ENCODE data around the gene UGGT2. TPM values are rescaled to one million over a fixed set of nuclear protein-coding genes. Genes with fewer than 3 reads are reported as not detected.
"Not testable (repeated sequence)": the region's sequence is repeated elsewhere in the genome, so short reads cannot be mapped to it uniquely, and the experiment has no call there.

The UGGT2 gene
- total RNA-seq, 1 experiment from 2014 or later = 14.5 TPM

DNA sequence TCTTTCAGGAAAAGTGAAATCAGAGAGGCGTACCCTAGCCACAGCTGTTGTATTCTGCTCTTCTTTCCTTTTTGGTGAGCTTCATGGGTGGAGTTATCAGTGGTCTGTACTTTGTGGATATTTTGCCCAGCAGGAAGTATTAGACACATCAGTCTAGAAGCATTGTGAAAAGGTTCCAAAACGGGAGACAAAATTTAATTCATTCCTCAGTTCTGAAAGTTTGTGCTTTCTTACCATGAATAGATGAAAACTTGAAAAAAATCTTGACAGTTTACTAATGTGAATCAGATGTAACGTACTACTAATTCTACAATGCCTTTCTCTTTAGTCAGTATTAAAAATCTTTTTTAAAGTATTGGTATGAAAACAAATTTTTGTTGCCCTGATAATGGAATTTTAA is 259.4 kb downstream of the UGGT2 start:
- H3K36me3 ChIP-seq (replicated peaks; ENCODE audit: control insufficient read depth, insufficient read depth, low read length) = no peaks in the 10 kb centered on the region
- H3K27me3 ChIP-seq (ENCODE audit: control insufficient read depth, insufficient read depth, low read length) = no peaks in the 10 kb centered on the region
- H3K4me3 ChIP-seq (ENCODE audit: insufficient read depth, low read depth, low read length) = no peak overlapping the region
- no peak for DNase-seq

GRCh38 chr13:95793018-95793555 is 260.1 kb downstream of the UGGT2 start:
- no peak for DNase-seq
- Histone ChIP-seq H3K27me3 (ENCODE audit: control insufficient read depth, insufficient read depth, low read length) (no peaks in the 10 kb centered on the region), H3K36me3 (replicated peaks; ENCODE audit: control insufficient read depth, insufficient read depth, low read length) (no peaks in the 10 kb centered on the region), H3K4me3 (ENCODE audit: insufficient read depth, low read depth, low read length) (no peak overlapping the region)

DNA sequence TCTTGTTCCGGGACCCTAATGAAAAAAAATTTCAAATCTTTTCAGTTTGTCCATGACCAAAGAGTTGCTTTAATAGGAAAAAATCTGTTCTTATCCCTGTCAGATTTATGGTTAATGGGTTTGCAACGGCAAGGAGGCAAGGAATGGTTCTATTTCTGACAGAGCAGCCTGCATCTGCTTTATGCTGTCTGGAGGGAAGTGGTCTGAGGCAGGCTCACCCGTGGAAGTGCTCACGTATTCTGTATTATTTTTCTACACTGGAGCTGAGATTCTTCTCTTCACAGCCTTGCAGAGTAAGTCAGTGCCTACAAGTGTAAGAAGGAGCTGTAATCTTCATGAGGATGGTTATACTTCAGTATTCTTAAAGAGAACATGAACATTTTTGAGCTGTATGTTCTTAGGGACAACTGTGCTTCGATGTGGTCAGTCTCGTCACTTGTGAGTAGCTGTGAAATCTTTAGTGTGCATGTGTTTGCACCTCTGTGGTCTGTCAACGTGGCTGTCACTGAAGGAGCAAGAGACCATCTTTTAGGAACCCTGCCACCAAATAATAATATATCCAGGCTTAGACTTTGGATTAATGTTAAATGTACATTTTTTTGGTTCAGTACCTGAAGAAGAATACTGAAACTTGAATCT is 262.0 kb downstream of the UGGT2 start:
- DNase-seq = no peak
- Histone ChIP-seq H3K27me3 (ENCODE audit: control insufficient read depth, insufficient read depth, low read length) (no peaks in the 10 kb centered on the region), H3K36me3 (replicated peaks; ENCODE audit: control insufficient read depth, insufficient read depth, low read length) (no peaks in the 10 kb centered on the region), H3K4me3 (ENCODE audit: insufficient read depth, low read depth, low read length) (no peak overlapping the region)

- H3K36me3 ChIP-seq (replicated peaks; ENCODE audit: control insufficient read depth, insufficient read depth, low read length); H3K4me3 ChIP-seq (ENCODE audit: insufficient read depth, low read depth, low read length): not testable (repeated sequence)
Measured at GRCh38 chr13:95789315-95789714, 263.9 kb downstream of the UGGT2 start.

DNA sequence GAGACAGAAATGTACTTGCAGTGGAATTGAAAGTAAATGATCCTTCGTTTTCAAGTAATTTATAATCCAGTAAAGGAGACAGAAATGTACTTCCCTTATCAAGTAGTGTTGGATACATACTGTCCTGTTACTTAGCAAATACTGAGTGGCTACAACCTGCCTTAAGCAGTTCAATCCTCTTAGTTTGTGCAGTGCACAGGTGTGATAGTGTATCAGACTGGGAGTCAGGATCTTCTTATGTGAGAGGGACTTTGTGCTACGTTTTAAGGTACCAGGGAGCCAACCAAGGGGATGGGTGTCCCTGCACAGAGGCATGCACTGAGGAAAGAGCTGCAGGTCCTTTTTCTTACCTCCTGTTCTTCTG is 265.1 kb downstream of the UGGT2 start:
- Histone ChIP-seq H3K4me3 (ENCODE audit: insufficient read depth, low read depth, low read length) (no peak overlapping the region), H3K27me3 (ENCODE audit: control insufficient read depth, insufficient read depth, low read length) (no peaks in the 10 kb centered on the region), H3K36me3 (replicated peaks; ENCODE audit: control insufficient read depth, insufficient read depth, low read length) (no peaks in the 10 kb centered on the region)
- no peak for DNase-seq

More at GRCh38 chr13:95789315-95789714, 263.9 kb downstream of the UGGT2 start:
- H3K27me3 ChIP-seq (ENCODE audit: control insufficient read depth, insufficient read depth, low read length); DNase-seq: not testable (repeated sequence)

DNA sequence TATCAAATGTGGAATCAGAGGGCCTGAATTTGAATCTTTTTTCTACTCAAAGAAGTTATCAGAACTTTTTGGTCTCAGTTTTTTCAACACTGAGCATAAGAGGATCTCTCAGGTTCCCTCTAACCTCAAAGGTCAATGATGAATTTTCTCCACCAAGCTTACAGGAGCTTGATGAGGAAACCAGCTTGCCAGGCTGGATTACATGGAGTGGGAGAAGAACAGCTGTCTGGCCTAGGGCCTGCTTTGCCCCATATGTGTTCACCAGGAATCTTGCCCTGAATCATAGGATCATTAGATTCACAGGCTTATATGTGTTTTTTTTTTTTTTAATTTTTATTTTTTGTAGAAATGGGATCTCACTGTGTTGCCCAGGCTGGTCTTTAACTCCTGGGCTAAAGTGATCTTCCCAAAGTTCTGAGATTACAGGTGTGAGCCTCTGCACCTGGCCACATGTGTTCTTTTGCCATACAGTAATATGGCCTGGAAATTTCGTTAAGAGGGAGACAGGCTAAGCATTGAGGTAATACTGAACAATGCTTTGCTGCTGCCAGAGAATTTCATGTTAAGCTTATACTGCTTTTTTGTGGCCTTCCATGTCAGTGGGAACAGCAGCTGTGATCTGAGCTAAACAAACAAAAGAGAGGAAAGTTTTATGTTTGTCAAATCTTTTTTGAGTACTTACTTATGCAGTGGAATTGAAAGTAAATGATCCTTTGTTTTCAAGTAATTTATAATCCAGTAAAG is 265.7 kb downstream of the UGGT2 start:
- DNase-seq = no peak
- Histone ChIP-seq H3K27me3 (ENCODE audit: control insufficient read depth, insufficient read depth, low read length) (no peaks in the 10 kb centered on the region), H3K36me3 (replicated peaks; ENCODE audit: control insufficient read depth, insufficient read depth, low read length) (no peaks in the 10 kb centered on the region), H3K4me3 (ENCODE audit: insufficient read depth, low read depth, low read length) (no peak overlapping the region)

DNA sequence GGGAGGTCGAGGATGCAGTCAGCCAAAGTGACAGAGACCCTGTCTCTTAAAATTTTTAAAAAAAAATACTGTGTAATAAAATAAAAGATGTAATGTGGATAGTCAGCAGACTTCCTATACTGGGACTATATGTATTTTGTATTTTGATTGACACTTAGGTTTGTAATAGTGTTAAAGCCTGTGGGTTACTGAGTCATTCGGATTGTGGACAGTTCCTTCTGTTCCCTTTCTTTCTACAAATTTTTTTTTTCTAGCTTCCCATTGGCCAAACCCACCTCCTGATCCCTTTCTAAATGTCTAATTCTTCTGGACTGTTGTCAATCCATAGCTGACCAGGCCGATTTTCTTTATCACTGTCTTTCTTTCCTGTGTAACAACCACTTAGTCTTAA is 268.3 kb downstream of the UGGT2 start:
- no peaks in the 10 kb centered on the region for H3K27me3 ChIP-seq (ENCODE audit: control insufficient read depth, insufficient read depth, low read length)
- no peaks in the 10 kb centered on the region for H3K36me3 ChIP-seq (replicated peaks; ENCODE audit: control insufficient read depth, insufficient read depth, low read length)
- no peak for DNase-seq
- H3K4me3 ChIP-seq (ENCODE audit: insufficient read depth, low read depth, low read length) = no peak overlapping the region

GRCh38 chr13:95784161-95784899 is 268.9 kb downstream of the UGGT2 start:
- H3K27me3 ChIP-seq (ENCODE audit: control insufficient read depth, insufficient read depth, low read length) = no peaks in the 10 kb centered on the region
- DNase-seq = no peak
- no peaks in the 10 kb centered on the region for H3K36me3 ChIP-seq (replicated peaks; ENCODE audit: control insufficient read depth, insufficient read depth, low read length)
- no peak overlapping the region for H3K4me3 ChIP-seq (ENCODE audit: insufficient read depth, low read depth, low read length)

DNA sequence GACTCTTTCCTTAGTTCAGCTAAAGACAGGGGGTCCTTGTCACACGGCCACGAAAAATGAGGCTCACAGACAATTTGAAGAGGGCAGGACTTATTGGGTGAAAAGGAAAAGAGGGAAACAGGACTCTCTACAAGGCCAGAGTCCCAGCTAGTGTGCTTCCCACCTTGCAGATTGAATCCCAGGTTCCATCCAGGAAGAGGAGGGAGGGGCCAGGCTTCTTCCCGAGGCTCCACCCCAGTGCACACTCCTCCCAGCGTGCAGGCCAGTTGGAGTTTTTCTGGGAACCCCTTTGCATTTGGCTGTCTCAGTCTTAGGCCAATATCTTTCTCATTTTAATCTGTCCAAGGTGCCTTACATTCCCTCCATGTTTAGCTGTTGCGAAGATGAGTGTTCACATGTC is 269.5 kb downstream of the UGGT2 start:
- Histone ChIP-seq H3K27me3 (ENCODE audit: control insufficient read depth, insufficient read depth, low read length) (no peaks in the 10 kb centered on the region), H3K4me3 (ENCODE audit: insufficient read depth, low read depth, low read length) (no peak overlapping the region), H3K36me3 (replicated peaks; ENCODE audit: control insufficient read depth, insufficient read depth, low read length) (no peaks in the 10 kb centered on the region)
- no peak for DNase-seq

GRCh38 chr13:95781940-95782339 is 271.3 kb downstream of the UGGT2 start:
- H3K27me3 ChIP-seq (ENCODE audit: control insufficient read depth, insufficient read depth, low read length); H3K4me3 ChIP-seq (ENCODE audit: insufficient read depth, low read depth, low read length); H3K36me3 ChIP-seq (replicated peaks; ENCODE audit: control insufficient read depth, insufficient read depth, low read length); DNase-seq: not testable (repeated sequence)

DNA sequence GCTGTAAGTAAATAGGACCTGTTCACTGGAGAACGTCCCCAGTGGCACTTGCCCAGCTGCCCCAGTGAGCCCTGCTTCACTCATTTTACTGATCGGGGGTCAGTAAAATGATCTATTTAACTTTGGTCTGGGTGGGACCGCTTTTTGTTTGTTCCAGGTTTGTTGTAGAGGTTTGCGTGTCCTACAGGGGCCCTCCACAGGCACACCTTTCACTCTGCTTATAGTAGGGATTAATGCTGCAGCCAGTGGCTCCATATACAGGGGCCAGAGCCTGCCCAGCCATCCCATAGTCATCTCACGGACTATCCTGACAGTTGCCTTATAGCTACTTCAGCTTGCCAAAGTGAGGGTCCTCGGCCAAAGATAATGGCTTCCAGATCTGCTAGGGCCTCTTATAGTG is 272.2 kb downstream of the UGGT2 start:
- no peak for DNase-seq
- H3K4me3 ChIP-seq (ENCODE audit: insufficient read depth, low read depth, low read length) = no peak overlapping the region
- H3K36me3 ChIP-seq (replicated peaks; ENCODE audit: control insufficient read depth, insufficient read depth, low read length) = no peaks in the 10 kb centered on the region
- H3K27me3 ChIP-seq (ENCODE audit: control insufficient read depth, insufficient read depth, low read length) = no peaks in the 10 kb centered on the region

GRCh38 chr13:95779522-95779921 is 273.7 kb downstream of the UGGT2 start:
- no peaks in the 10 kb centered on the region for H3K36me3 ChIP-seq (replicated peaks; ENCODE audit: control insufficient read depth, insufficient read depth, low read length)
- no peak for DNase-seq
- H3K27me3 ChIP-seq (ENCODE audit: control insufficient read depth, insufficient read depth, low read length) = no peaks in the 10 kb centered on the region
- H3K4me3 ChIP-seq (ENCODE audit: insufficient read depth, low read depth, low read length) = no peak overlapping the region

GRCh38 chr13:95771905-95772304 is 281.3 kb downstream of the UGGT2 start:
- DNase-seq = no peak
- no peak overlapping the region for H3K4me3 ChIP-seq (ENCODE audit: insufficient read depth, low read depth, low read length)
- H3K27me3 ChIP-seq (ENCODE audit: control insufficient read depth, insufficient read depth, low read length) = no peaks in the 10 kb centered on the region
- no peaks in the 10 kb centered on the region for H3K36me3 ChIP-seq (replicated peaks; ENCODE audit: control insufficient read depth, insufficient read depth, low read length)

DNA sequence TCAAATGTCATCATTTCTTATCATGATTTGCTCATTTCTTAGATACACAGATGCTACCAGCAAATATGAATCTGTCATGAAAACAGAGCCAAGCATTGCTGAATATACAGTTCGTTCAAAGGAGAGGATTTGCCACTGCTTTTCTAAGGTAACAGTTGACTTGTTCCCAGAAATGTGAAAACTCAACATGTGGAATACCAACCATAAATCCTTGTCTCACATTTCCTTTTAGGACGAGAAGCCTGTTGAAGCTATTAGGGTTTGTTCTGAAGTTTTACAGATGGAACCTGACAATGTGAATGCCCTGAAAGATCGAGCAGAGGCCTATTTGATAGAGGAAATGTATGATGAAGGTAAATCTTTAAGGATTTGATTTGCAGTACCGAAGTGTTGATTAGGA is 289.6 kb downstream of the UGGT2 start:
- DNase-seq = no peak
- no peak overlapping the region for H3K4me3 ChIP-seq (ENCODE audit: insufficient read depth, low read depth, low read length)
- H3K27me3 ChIP-seq (ENCODE audit: control insufficient read depth, insufficient read depth, low read length) = no peaks in the 10 kb centered on the region
- no peaks in the 10 kb centered on the region; the same call in 1 of the 2 replicates for H3K36me3 ChIP-seq (replicated peaks; ENCODE audit: control insufficient read depth, insufficient read depth, low read length)

DNA sequence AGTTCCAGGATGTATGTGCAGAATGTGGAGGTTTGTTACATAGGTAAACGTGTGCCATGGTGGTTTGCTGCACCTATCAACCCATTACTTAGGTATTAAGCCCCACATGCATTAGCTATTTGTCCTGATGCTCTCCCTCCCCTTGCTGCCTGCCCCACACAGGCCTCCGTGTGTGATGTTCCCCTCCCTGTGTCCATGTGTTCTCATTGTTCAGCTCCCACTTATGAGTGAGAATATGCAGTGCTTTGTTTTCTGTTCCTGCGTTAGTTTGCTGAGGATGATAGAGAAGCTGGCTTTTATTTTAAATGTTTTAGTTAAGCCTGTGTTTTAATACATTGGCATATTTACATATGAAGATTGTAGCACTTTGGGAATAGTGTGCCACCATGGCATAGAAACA is 290.6 kb downstream of the UGGT2 start:
- not testable (repeated sequence) for H3K27me3 ChIP-seq (ENCODE audit: control insufficient read depth, insufficient read depth, low read length); DNase-seq

More for the DNA sequence above, 290.6 kb downstream of the UGGT2 start:
- not testable (repeated sequence) for H3K36me3 ChIP-seq (replicated peaks; ENCODE audit: control insufficient read depth, insufficient read depth, low read length); H3K4me3 ChIP-seq (ENCODE audit: insufficient read depth, low read depth, low read length)
